ENCODE measurements around the gene RICTOR. TPM values are rescaled to one million over a fixed set of nuclear protein-coding genes. Genes with fewer than 3 reads are reported as not detected.

Gene RICTOR
- total RNA-seq, 1 donor from 2014 or later = 53.7 TPM

GRCh38 chr5:39093352-39093751, 19.2 kb upstream of the RICTOR start:
- intact Hi-C loops (cut with micrococcal nuclease) = no loop called here

GRCh38 chr5:39092581-39093351, 18.6 kb upstream of the RICTOR start:
- intact Hi-C loops (cut with micrococcal nuclease) = no loop called here

GRCh38 chr5:39091940-39092580, 17.9 kb upstream of the RICTOR start:
- intact Hi-C loops (cut with micrococcal nuclease) = no loop called here

GRCh38 chr5:39083968-39084367, 9.8 kb upstream of the RICTOR start:
- intact Hi-C loops (cut with micrococcal nuclease) = loop anchor here (5.0 kb wide), 1 partner anchor 252 kb away; no protein-coding TSS in a partner anchor

GRCh38 chr5:39082995-39083394, 8.8 kb upstream of the RICTOR start:
- intact Hi-C loops (cut with micrococcal nuclease) = loop anchor here (5.0 kb wide), 1 partner anchor 251 kb away; no protein-coding TSS in a partner anchor

GRCh38 chr5:39080597-39081204, 6.5 kb upstream of the RICTOR start:
- intact Hi-C loops (cut with micrococcal nuclease) = loop anchor here (1.0 to 5.0 kb wide), 3 partner anchors 86 to 639 kb away; no protein-coding TSS in a partner anchor

- intact Hi-C loops (cut with micrococcal nuclease) = loop anchor here (1.0 to 5.0 kb wide), 3 partner anchors 86 to 639 kb away; no protein-coding TSS in a partner anchor
Observed at GRCh38 chr5:39080168-39080567, 6.0 kb upstream of the RICTOR start.

GRCh38 chr5:39079147-39079546, 4.9 kb upstream of the RICTOR start:
- intact Hi-C loops (cut with micrococcal nuclease) = loop anchor here (5.0 to 10.0 kb wide), 3 partner anchors 142 to 1704 kb away; partner anchors contain the start of genes LIFR, NUP155 and WDR70

- intact Hi-C loops (cut with micrococcal nuclease) = loop anchor here (5.0 to 10.0 kb wide), 3 partner anchors 140 to 1702 kb away; partner anchors contain the start of genes LIFR, NUP155 and WDR70
Observed at GRCh38 chr5:39076757-39077728, 2.8 kb upstream of the RICTOR start.

GRCh38 chr5:39076101-39076756, 2.0 kb upstream of the RICTOR start:
- intact Hi-C loops (cut with micrococcal nuclease) = loop anchor here (5.0 to 10.0 kb wide), 3 partner anchors 139 to 1701 kb away; partner anchors contain the start of genes LIFR, NUP155 and WDR70

- intact Hi-C loops (cut with micrococcal nuclease) = loop anchor here (1.0 to 10.0 kb wide), 15 partner anchors 11 to 1761 kb away; partner anchors contain the start of genes LIFR, NUP155, PTGER4 and RPL37
Observed at GRCh38 chr5:39073767-39074016, 507 bp downstream of the RICTOR start.

- intact Hi-C loops (cut with micrococcal nuclease) = loop anchor here (1.0 to 10.0 kb wide), 12 partner anchors 11 to 1698 kb away; partner anchors contain the start of genes LIFR, NUP155, PTGER4 and WDR70
Observed at GRCh38 chr5:39072925-39073766, 1.1 kb downstream of the RICTOR start.

- intact Hi-C loops (cut with micrococcal nuclease) = no loop called here
Observed at GRCh38 chr5:39068099-39068498, 6.1 kb downstream of the RICTOR start.

GRCh38 chr5:39064450-39064849, 9.7 kb downstream of the RICTOR start:
- intact Hi-C loops (cut with micrococcal nuclease) = no loop called here

- intact Hi-C loops (cut with micrococcal nuclease) = no loop called here
Observed at GRCh38 chr5:39063037-39063436, 11.2 kb downstream of the RICTOR start.

- intact Hi-C loops (cut with micrococcal nuclease) = loop anchor here (1.0 kb wide), 1 partner anchor 11 kb away; no protein-coding TSS in a partner anchor
Observed at GRCh38 chr5:39062530-39062929, 11.7 kb downstream of the RICTOR start.

- intact Hi-C loops (cut with micrococcal nuclease) = loop anchor here (1.0 kb wide), 1 partner anchor 11 kb away; no protein-coding TSS in a partner anchor
Observed at GRCh38 chr5:39062104-39062503, 12.1 kb downstream of the RICTOR start.

GRCh38 chr5:39059064-39059463, 15.1 kb downstream of the RICTOR start:
- intact Hi-C loops (cut with micrococcal nuclease) = no loop called here

Data from T-helper 1 cell treated with Interleukin-12 subunit alpha and Interleukin-12 subunit beta and Interleukin-4 antibody, amounts not matched to agents 30 ng/mL and 1 ng/mL, for 36 hours (primary cell).